Measurements from ENCODE around the gene ARL2. TPM values are rescaled to one million over a fixed set of nuclear protein-coding genes. Genes with fewer than 3 reads are reported as not detected.
A peak's percentile ranks its signal among the peaks of the same experiment; 100 is the strongest.

Gene ARL2
- total and polyA plus RNA-seq, 7 donors: 109 to 171 (median 154) TPM

GRCh38 chr11:64989416-64989815 lies 24.5 kb upstream of the ARL2 start:
- Histone ChIP-seq H3K4me3 (peak overlapping the region; percentile 50), H3K27me3 (ENCODE audit: insufficient read depth in 3 of 3, low read length in 2 of 3) (no peaks in the 10 kb centered on the region), H3K4me1 (peaks cover 3% of the 10 kb centered on the region), H3K36me3 (ENCODE audit: insufficient read depth in 1 of 2, low read depth in 1 of 2) (peaks cover 0 to 13% of the 10 kb centered on the region in 2 donors), H3K9me3 (no peaks in the 10 kb centered on the region), H3K27ac (peak overlapping the region; percentile 46)
- no peak for TF ChIP-seq CTCF (IDR thresholded peaks at IDR 0.05)
- intact Hi-C loops (cut with DNase I): no loop called here
- DNase-seq (peak in 1 of 2 donors; percentile 59), ATAC-seq (peak in 1 of 4 donors; percentile 28)
- WGBS, 3 donors: 55 to 65% (median 62%) methylated on average over 13 of the region's 13 CpGs

- peak overlapping the region; percentile 50 for H3K4me3 ChIP-seq
- H3K27ac ChIP-seq: peak overlapping the region; percentile 46
- WGBS, 3 donors: 52 to 56% (median 55%) methylated on average over 15 of the region's 15 CpGs
- peaks cover 7% of the 10 kb centered on the region for H3K4me1 ChIP-seq
- ATAC-seq (peak in 3 of 4 donors; percentile 32 to 72 (median 49)), DNase-seq (peak; percentile 45 to 69)
- no peaks in the 10 kb centered on the region for H3K27me3 ChIP-seq (ENCODE audit: insufficient read depth in 3 of 3, low read length in 2 of 3)
- H3K9me3 ChIP-seq: no peaks in the 10 kb centered on the region
- H3K36me3 ChIP-seq (ENCODE audit: insufficient read depth in 1 of 2, low read depth in 1 of 2): peaks cover 0 to 13% of the 10 kb centered on the region in 2 donors
- intact Hi-C loops (cut with DNase I): no loop called here
- no peak for TF ChIP-seq CTCF (IDR thresholded peaks at IDR 0.05)
These were observed 23.6 kb upstream of the ARL2 start for GRCh38 chr11:64990222-64990923.

GRCh38 chr11:64994318-64994717 lies 19.6 kb upstream of the ARL2 start:
- ATAC-seq (no peak), DNase-seq (no peak)
- no peak for TF ChIP-seq CTCF (IDR thresholded peaks at IDR 0.05)
- Histone ChIP-seq H3K27ac (no peak overlapping the region), H3K27me3 (ENCODE audit: insufficient read depth in 3 of 3, low read length in 2 of 3) (no peaks in the 10 kb centered on the region), H3K4me1 (peaks cover 25% of the 10 kb centered on the region), H3K36me3 (ENCODE audit: insufficient read depth in 1 of 2, low read depth in 1 of 2) (peaks cover 0 to 13% of the 10 kb centered on the region in 2 donors), H3K4me3 (no peak overlapping the region), H3K9me3 (no peaks in the 10 kb centered on the region)
- intact Hi-C loops (cut with DNase I): no loop called here
- 86 to 90% (median 88%) methylated on average over 7 of the region's 7 CpGs for WGBS, 3 donors

- TF ChIP-seq CTCF (IDR thresholded peaks at IDR 0.05): no peak
- H3K27ac ChIP-seq: peak overlapping the region; percentile 80
- H3K4me1 ChIP-seq: peaks cover 22% of the 10 kb centered on the region
- H3K4me3 ChIP-seq: peak overlapping the region; percentile 74
- H3K27me3 ChIP-seq (ENCODE audit: insufficient read depth in 3 of 3, low read length in 2 of 3): no peaks in the 10 kb centered on the region
- H3K9me3 ChIP-seq: no peaks in the 10 kb centered on the region
- intact Hi-C loops (cut with DNase I): loop anchor here in 1 of 2 donors (5.0 kb wide), 1 partner anchor 79 kb away; the partner anchor contains the start of gene ATG2A
- H3K36me3 ChIP-seq (ENCODE audit: insufficient read depth in 1 of 2, low read depth in 1 of 2): peaks cover 0 to 13% of the 10 kb centered on the region in 2 donors
- ATAC-seq (peak in 1 of 4 donors; percentile 30), DNase-seq (no peak)
- 24 to 35% (median 25%) methylated on average over 11 of the region's 11 CpGs for WGBS, 3 donors
These were observed 17.6 kb upstream of the ARL2 start for GRCh38 chr11:64996327-64996709.
